HepG2 (cell line): Measurements from ENCODE around the gene PLEKHG4B. TPM values are rescaled to one million over a fixed set of nuclear protein-coding genes. Genes with fewer than 3 reads are reported as not detected.

ENCODE experiments used
- ATAC-seq: fragments of 200-7000 bp; cut with Tn5 transposase; 3 replicates; pipeline ENCODE4 v1.9.1; 2020; ENCODE audit warnings: mild to moderate bottlenecking, moderate library complexity
- BruUV-seq: library from RNA; stranded (reverse); fragments of 400-500 nt; replicated peaks from 2 replicates; lab custom pipeline; 2021; lab: Mats Ljungman, UMichigan
- CTCF ChIA-PET: fragments of 300-600 bp; formaldehyde crosslinking; extraction: SDS; loops from one replicate; lab custom pipeline; 2021; ENCODE audit warnings: low total read pairs, inconsistent platforms, low intra/inter-chr PET ratio; lab: Yijun Ruan, JAX
- POLR2A ChIA-PET: fragments of 350-600 bp; sonication (Branson Sonifier 250); formaldehyde crosslinking; loops from one replicate; lab custom pipeline; 2020; ENCODE audit warnings: antibody characterized with exemption, inconsistent platforms; lab: Yijun Ruan, JAX
- DNase-seq: peaks from one replicate; pipeline ENCODE4 v3.0.0-alpha.2; 2015; ENCODE audit warnings: low spot score
- FAIRE-seq: peaks from 3 replicates; lab custom pipeline; 2011; peaks lifted over from hg19 to GRCh38; lab: Jason Lieb, UNC
- H2AFZ ChIP-seq: one replicate; pipeline ENCODE4 v1.6.1; 2011; ENCODE audit warnings: low read length, inconsistent platforms
- H3K27ac ChIP-seq: fragments of 300-600 bp; 3 replicates; pipeline ENCODE4 v1.8.0; 2011; ENCODE audit warnings: mixed run types, mild to moderate bottlenecking, mixed read lengths, low read length, inconsistent platforms; ENCODE audit not compliant: insufficient read depth; ENCODE audit errors: extremely low read length
- H3K27me3 ChIP-seq, 2 experiments: fragments of 200-600 bp in 1 of 2; 2 replicates in 1 of 2; 3 replicates in 1 of 2; pipeline versions ENCODE4 v1.6.0 to v1.8.0; 2011; ENCODE audit warnings: low read length in 2 of 2, mild to moderate bottlenecking in 2 of 2, moderate library complexity in 2 of 2, inconsistent platforms in 1 of 2; ENCODE audit not compliant: insufficient read depth in 2 of 2, control insufficient read depth in 1 of 2
- H3K36me3 ChIP-seq, 2 experiments: fragments of 200-600 bp in 1 of 2; replicated peaks in 1 of 2; 2 replicates in 1 of 2; 3 replicates in 1 of 2; pipeline versions ENCODE4 v1.5.1 to v1.8.0; 2011; ENCODE audit warnings: low read length in 2 of 2, inconsistent platforms in 1 of 2; ENCODE audit not compliant: insufficient read depth in 2 of 2, control insufficient read depth in 1 of 2
- H3K4me1 ChIP-seq: 2 replicates; pipeline ENCODE4 v1.5.1; 2012; ENCODE audit warnings: low read length, inconsistent platforms; ENCODE audit not compliant: insufficient read depth
- H3K4me2 ChIP-seq: 2 replicates; pipeline ENCODE4 v1.6.0; 2011; ENCODE audit warnings: low read depth, low read length, inconsistent platforms
- H3K4me3 ChIP-seq, 3 experiments: fragments of 200-600 bp in 1 of 3; sonication (generic), shearing (Covaris generic) in 1 of 3; replicated peaks in 1 of 3; 2 replicates each; pipeline ENCODE4 v1.5.1; 2011 to 2016; ENCODE audit warnings: low read length in 3 of 3, inconsistent platforms in 2 of 3, low read depth in 2 of 3, mild to moderate bottlenecking in 2 of 3, control low read depth in 1 of 3, mixed read lengths in 1 of 3; ENCODE audit not compliant: insufficient read depth in 1 of 3
- H3K79me2 ChIP-seq: one replicate; pipeline ENCODE4 v1.6.1; 2011; ENCODE audit warnings: low read length, inconsistent platforms; ENCODE audit not compliant: insufficient read depth
- H3K9ac ChIP-seq: 2 replicates; pipeline ENCODE4 v1.6.0; 2011; ENCODE audit warnings: mild to moderate bottlenecking, low read depth, low read length, inconsistent platforms; ENCODE audit not compliant: insufficient read depth
- H3K9me3 ChIP-seq: 2 replicates; pipeline ENCODE4 v1.5.1; 2012; ENCODE audit warnings: mild to moderate bottlenecking, low read length
- H4K20me1 ChIP-seq: 2 replicates; pipeline ENCODE4 v1.6.0; 2011; ENCODE audit warnings: inconsistent platforms, mild to moderate bottlenecking, low read length, moderate library complexity; ENCODE audit not compliant: insufficient read depth
- DDIT3 ChIP-seq: sonication (generic); formaldehyde crosslinking; IDR thresholded peaks from 2 replicates; pipeline ENCODE4 v1.4.0; 2020; ENCODE audit warnings: mild to moderate bottlenecking, missing genetic modification reagents
- HDAC6 ChIP-seq: fragments of 200-600 bp; sonication (generic); IDR thresholded peaks from 2 replicates; pipeline ENCODE4 v1.7.0; 2017; ENCODE audit warnings: mild to moderate bottlenecking, antibody characterized with exemption, low read length, low read depth
- HMG20B ChIP-seq: conservative IDR thresholded peaks from 2 replicates; pipeline ENCODE4 v1.6.1; 2016; ENCODE audit warnings: missing genetic modification reagents, missing compliant biosample characterization
- KLF9 ChIP-seq: IDR thresholded peaks from 2 replicates; pipeline ENCODE4 v1.6.1; 2016; ENCODE audit warnings: low read depth
- SSRP1 ChIP-seq: IDR thresholded peaks from 2 replicates; pipeline ENCODE4 v1.6.1; 2016; ENCODE audit warnings: control low read depth
- TAF15 ChIP-seq: fragments of 200-400 bp; formaldehyde crosslinking; IDR thresholded peaks from one replicate; pipeline ENCODE4 v1.6.1; 2018; ENCODE audit warnings: mild to moderate bottlenecking, low read depth, low read length; ENCODE audit not compliant: poor library complexity, severe bottlenecking
- TBL1XR1 ChIP-seq: fragments of 150-350 bp; IDR thresholded peaks from 2 replicates; pipeline ENCODE4 v1.6.1; 2014; ENCODE audit warnings: borderline replicate concordance, low read length; ENCODE audit not compliant: partially characterized antibody
- TBX2 ChIP-seq: sonication (generic); formaldehyde crosslinking; IDR thresholded peaks from 2 replicates; pipeline ENCODE4 v1.5.0; 2020; ENCODE audit warnings: missing genetic modification reagents, mild to moderate bottlenecking, borderline replicate concordance
- THYN1 ChIP-seq: sonication (generic); formaldehyde crosslinking; IDR thresholded peaks from 2 replicates; pipeline ENCODE4 v1.8.1; 2023; ENCODE audit warnings: low read depth, mild to moderate bottlenecking, moderate library complexity, missing genetic modification reagents, borderline replicate concordance
- ZMYM2 ChIP-seq: sonication (generic); formaldehyde crosslinking; IDR thresholded peaks from 2 replicates; pipeline ENCODE4 v1.8.0; 2022; ENCODE audit warnings: mild to moderate bottlenecking, missing genetic modification reagents
- ZNF10 ChIP-seq: sonication (generic); formaldehyde crosslinking; IDR thresholded peaks from 2 replicates; pipeline ENCODE4 v1.4.0; 2020; ENCODE audit warnings: mild to moderate bottlenecking, low read depth, missing genetic modification reagents, borderline replicate concordance
- ZNF280D ChIP-seq: sonication (generic); formaldehyde crosslinking; IDR thresholded peaks from 2 replicates; pipeline ENCODE4 v1.5.1; 2020; ENCODE audit warnings: mild to moderate bottlenecking, missing genetic modification reagents
- ZNF282 ChIP-seq: fragments of 450-650 bp; IDR thresholded peaks from 2 replicates; pipeline ENCODE4 v1.6.1; 2018; ENCODE audit not compliant: partially characterized antibody
- ZNF552 ChIP-seq: sonication (generic); formaldehyde crosslinking; IDR thresholded peaks from 2 replicates; pipeline ENCODE4 v1.9.0; 2022; ENCODE audit warnings: missing genetic modification reagents, mild to moderate bottlenecking, borderline replicate concordance
- ZNF747 ChIP-seq: sonication (generic); formaldehyde crosslinking; IDR thresholded peaks from 2 replicates; pipeline ENCODE4 v1.8.1; 2023; ENCODE audit warnings: missing genetic modification reagents, mild to moderate bottlenecking, borderline replicate concordance
- ZNF776 ChIP-seq: sonication (generic); formaldehyde crosslinking; IDR thresholded peaks from 2 replicates; pipeline ENCODE4 v1.4.0; 2020; ENCODE audit warnings: mild to moderate bottlenecking, missing genetic modification reagents
- WGBS: methylation state at CpG from one replicate; pipeline ENCODE4 v1.1.6; 2017; ENCODE audit warnings: low lambda C conversion rate; 5-methylcytosine and 5-hydroxymethylcytosine counted together
- in situ Hi-C: cut with HindIII; loops from 2 replicates; pipeline ENCODE4 v1.10.0; 2017; ENCODE audit warnings: low pct_unique_long_range_greater_than_20kb; ENCODE audit not compliant: extremely low pct_ligation_motif_present
- intact Hi-C: fragments of 100-400 bp; cut with micrococcal nuclease; formaldehyde crosslinking; loops from one replicate; pipeline ENCODE4 v1.10.0; 2022; ENCODE audit not compliant: unreplicated experiment
- polyA plus RNA-seq, 8 experiments: library from polyadenylated mRNA; depleted of rRNA in 3 of 8; stranded (reverse) in 7 of 8; unstranded in 1 of 8; fragments of >200 nt; fragmentation: Illumina TruSeq in 4 of 8; extraction: Trizol in 4 of 8; gene quantifications; 2 replicates each; pipeline versions ENCODE4 v1.2.1 to v1.2.3, GENCODE V29; 2011 to 2016; ENCODE audit warnings: low read depth in 4 of 8, missing spikeins in 1 of 8, mixed read lengths in 1 of 8; ENCODE audit not compliant: insufficient read depth in 1 of 8
- total RNA-seq, 5 experiments: library from RNA; depleted of rRNA; stranded (reverse); fragments of >200 nt; fragmentation: Illumina TruSeq; extraction: Trizol; gene quantifications; 2 replicates each; pipeline ENCODE4 v1.2.3, GENCODE V29; 2016; ENCODE audit warnings: low read depth in 1 of 5

The PLEKHG4B gene
- total and polyA plus RNA-seq, 2 of the 13 experiments (the other 11 are each of a cell fraction or from before 2014, with no cell fraction given) = 0.09 TPM; not detected in 1

- H3K4me2 ChIP-seq = no peak overlapping the region
- H3K4me1 ChIP-seq = no peaks in the 10 kb centered on the region
- no peaks in the 10 kb centered on the region for H3K79me2 ChIP-seq
- H3K9ac ChIP-seq = no peak overlapping the region
- no peaks in the 10 kb centered on the region for H3K9me3 ChIP-seq
- BruUV-seq = no TSS peak
- TF ChIP-seq ZNF280D = no peak
- no peak for TF ChIP-seq HDAC6
- no peak for TF ChIP-seq ZNF747 (CRISPR knock-in tag)
- no peak for TF ChIP-seq TAF15
- no peak for TF ChIP-seq ZMYM2 (CRISPR knock-in tag)
- TF ChIP-seq SSRP1 = no peak
- TF ChIP-seq TBX2 = no peak
- no peak for TF ChIP-seq DDIT3 (CRISPR knock-in tag)
- TF ChIP-seq ZNF282 = no peak
- no peak for TF ChIP-seq ZNF552 (CRISPR knock-in tag)
- TF ChIP-seq THYN1 = no peak
- TF ChIP-seq ZNF10 (CRISPR knock-in tag) = no peak
- TF ChIP-seq TBL1XR1 = no peak
- no peak for TF ChIP-seq HMG20B (CRISPR knock-in tag)
- TF ChIP-seq ZNF776 = no peak
- TF ChIP-seq KLF9 (CRISPR knock-in tag) = no peak
- TF ChIP-seq, all 625 proteins: peak for 0
- Histone ChIP-seq H3K27ac (no peak overlapping the region), H3K4me3 (no peak overlapping the region), H2AFZ (no peak overlapping the region), H3K27me3 (peaks cover 6 to 65% of the 10 kb centered on the region in 2 experiments), H4K20me1 (no peaks in the 10 kb centered on the region), H3K36me3 (no peaks in the 10 kb centered on the region)
- 27% methylated on average over 7 of the region's 23 CpGs for WGBS
- ChIA-PET CTCF (no interaction called here), POLR2A (no interaction called here)
- FAIRE-seq = no peak
- intact Hi-C loops = no loop called here
- DNase-seq = no peak
- ATAC-seq = no peak
- in situ Hi-C loops = no loop called here
These were observed 63.9 kb downstream of the PLEKHG4B start for GRCh38 chr5:155651-156410.
